Measurements from ENCODE around the gene SSH2.

DNA sequence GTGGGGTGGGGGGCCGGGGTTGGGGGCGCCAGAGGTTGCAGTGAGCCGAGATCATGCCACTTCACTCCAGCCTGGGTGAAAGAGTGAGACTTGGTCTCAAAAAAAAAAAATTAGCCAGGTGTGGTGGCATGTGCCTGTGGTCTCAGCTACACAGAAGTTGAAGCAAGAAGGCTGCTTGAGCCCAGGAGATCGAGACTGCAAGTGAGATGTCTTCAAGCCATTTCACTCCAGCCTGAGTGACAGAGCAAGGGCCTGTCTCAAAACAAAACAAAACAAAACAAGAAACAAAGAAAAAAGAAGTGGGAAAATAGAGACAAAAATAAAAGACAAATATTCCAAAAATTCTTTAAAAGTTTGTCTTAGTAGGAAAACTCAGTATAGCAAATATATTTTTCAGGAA lies 172.2 kb downstream of the SSH2 start:
- TF ChIP-seq CTCF (IDR thresholded peaks at IDR 0.05) (no peak), POLR2A (IDR thresholded peaks at IDR 0.05) (no peak)
